ENCODE measurements around the gene NFASC.

Gene NFASC

GRCh38 chr1:204875255-204875654, 4.6 kb downstream of the NFASC start (continued):
- TF ChIP-seq ZNF768 (tag by site-specific recombination; IDR thresholded peaks at IDR 0.05): no peak
- no peak for TF ChIP-seq ZNF792 (tag by site-specific recombination; IDR thresholded peaks at IDR 0.05)
- TF ChIP-seq ZBTB48 (tag by site-specific recombination; IDR thresholded peaks at IDR 0.05): no peak
- TF ChIP-seq ZNF404 (tag by site-specific recombination; IDR thresholded peaks at IDR 0.05): no peak
- no peak for TF ChIP-seq ZNF354C (tag by site-specific recombination; IDR thresholded peaks at IDR 0.05; ENCODE audit: borderline replicate concordance, low read depth)
- no peak for TF ChIP-seq ZBTB26 (tag by site-specific recombination; optimal IDR thresholded peaks at IDR 0.05)
- no peak for TF ChIP-seq OVOL3 (tag by site-specific recombination; IDR thresholded peaks at IDR 0.05)
- TF ChIP-seq ZNF239 (tag by site-specific recombination; IDR thresholded peaks at IDR 0.05): no peak

- H3K9me3 ChIP-seq (ENCODE audit: control insufficient read depth, insufficient read depth, low read depth, low read length): no peaks in the 10 kb centered on the region
- no peaks in the 10 kb centered on the region for H3K36me3 ChIP-seq (ENCODE audit: control insufficient read depth in 2 of 2, insufficient read depth in 1 of 2, low read length in 2 of 2)
- H3K4me1 ChIP-seq (ENCODE audit: control insufficient read depth, insufficient read depth, low read length): no peaks in the 10 kb centered on the region
- ChIA-PET POLR2A (no interaction called here), CTCF (interaction anchor here (1.4 kb wide), 1 partner anchor 63 kb away, joined by 7 read pairs; no protein-coding TSS in a partner anchor)
- H3K27ac ChIP-seq (ENCODE audit: extremely low read depth, low read depth, low read length): no peak overlapping the region
- TF ChIP-seq KLF17 (tag by site-specific recombination; IDR thresholded peaks at IDR 0.05) (no peak), ZNF791 (tag by site-specific recombination; IDR thresholded peaks at IDR 0.05) (no peak), ZNF624 (tag by site-specific recombination; IDR thresholded peaks at IDR 0.05) (no peak), PRDM1 (tag by site-specific recombination; IDR thresholded peaks at IDR 0.05) (no peak), SETDB1 (IDR thresholded peaks at IDR 0.05; ENCODE audit: insufficient read length, low read length) (no peak), BCL11B (tag by site-specific recombination; IDR thresholded peaks at IDR 0.05; ENCODE audit: low read depth) (no peak), ZNF600 (tag by site-specific recombination; IDR thresholded peaks at IDR 0.05) (no peak), ZNF664 (tag by site-specific recombination; IDR thresholded peaks at IDR 0.05) (no peak), ZNF157 (tag by site-specific recombination; IDR thresholded peaks at IDR 0.05) (no peak), ZNF623 (tag by site-specific recombination; IDR thresholded peaks at IDR 0.05) (no peak), ZNF768 (tag by site-specific recombination; IDR thresholded peaks at IDR 0.05) (no peak), ZNF707 (tag by site-specific recombination; IDR thresholded peaks at IDR 0.05) (no peak)
- H3K4me3 ChIP-seq (ENCODE audit: low read depth, low read length): no peak overlapping the region
These were observed 8.1 kb downstream of the NFASC start for GRCh38 chr1:204878621-204879234.

GRCh38 chr1:204879351-204879750, 8.7 kb downstream of the NFASC start:
- Histone ChIP-seq H3K9me3 (ENCODE audit: control insufficient read depth, insufficient read depth, low read depth, low read length) (no peaks in the 10 kb centered on the region), H3K36me3 (ENCODE audit: control insufficient read depth in 2 of 2, insufficient read depth in 1 of 2, low read length in 2 of 2) (no peaks in the 10 kb centered on the region), H3K27ac (ENCODE audit: extremely low read depth, low read depth, low read length) (no peak overlapping the region), H3K4me3 (ENCODE audit: low read depth, low read length) (no peak overlapping the region), H3K4me1 (ENCODE audit: control insufficient read depth, insufficient read depth, low read length) (no peaks in the 10 kb centered on the region)
- ChIA-PET POLR2A (no interaction called here), CTCF (no interaction called here)
- no peak for TF ChIP-seq ZNF596 (tag by site-specific recombination; IDR thresholded peaks at IDR 0.05)
- no peak for TF ChIP-seq ZFP41 (tag by site-specific recombination; IDR thresholded peaks at IDR 0.05; ENCODE audit: borderline replicate concordance)
- TF ChIP-seq ZNF266 (tag by site-specific recombination; IDR thresholded peaks at IDR 0.05; ENCODE audit: low read depth): no peak
- TF ChIP-seq GFI1B (tag by site-specific recombination; IDR thresholded peaks at IDR 0.05): no peak
- peak; percentile 30; the same call in 1 of the 2 replicates for TF ChIP-seq EGR2 (tag by site-specific recombination; IDR thresholded peaks at IDR 0.05; ENCODE audit: low read depth)
- no peak for TF ChIP-seq PRDM2 (tag by site-specific recombination; IDR thresholded peaks at IDR 0.05; ENCODE audit: borderline replicate concordance)
